Stimulated activated naive CD4-positive, alpha-beta T cell (primary cell): Measurements from ENCODE around the gene ZNF414.
"Not testable (repeated sequence)": the region's sequence is repeated elsewhere in the genome, so short reads cannot be mapped to it uniquely, and the experiment has no call there.

ENCODE experiments used
- DNase-seq, 6 experiments: peaks; one replicate each; lab custom pipeline; 2025; lab: John Stamatoyannopoulos, UW

The ZNF414 gene

DNA sequence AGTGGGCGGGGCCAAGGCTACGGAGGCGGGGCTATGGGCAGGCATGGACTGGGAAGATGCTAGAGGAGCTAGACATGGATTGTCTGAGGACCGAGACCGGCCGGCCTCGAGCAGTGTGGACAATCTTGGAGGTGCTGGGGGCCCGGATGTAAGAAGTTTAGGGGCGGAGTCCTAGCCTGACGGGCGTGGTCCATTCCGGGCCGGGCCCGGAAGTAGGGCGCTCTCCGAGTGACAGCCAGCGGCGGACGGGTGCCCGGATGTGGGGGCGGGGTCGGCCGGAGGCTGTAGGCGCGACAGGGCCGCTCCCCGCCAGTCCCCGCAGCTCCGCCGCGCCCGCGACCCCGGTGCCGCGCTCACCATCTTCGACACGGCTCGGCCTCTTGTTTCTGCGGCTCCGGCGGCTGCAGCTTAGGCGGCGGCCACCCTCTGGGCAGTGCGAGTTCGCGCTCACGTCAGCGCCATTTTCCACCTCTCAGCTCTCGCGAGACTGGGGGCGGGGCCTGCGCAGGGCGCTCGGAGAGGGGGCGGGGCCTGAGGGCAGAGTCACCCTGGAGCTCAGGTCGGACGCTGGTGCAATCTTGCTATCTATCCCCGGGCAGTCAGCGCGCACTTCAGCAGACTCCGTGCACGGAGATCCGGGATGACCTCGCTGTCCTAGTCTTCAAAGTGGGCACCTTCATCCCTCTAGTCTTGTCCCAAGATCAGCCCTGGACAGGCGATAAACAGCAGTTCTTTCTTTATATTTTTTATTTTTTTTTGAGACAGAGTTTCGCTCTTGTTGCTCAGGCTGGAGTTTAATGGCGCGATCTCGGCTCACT, at the start of gene ZNF414:
Gene ZNF414, minus strand, starts transcription at position 481 of the 818 bp plus-strand sequence. Its CDS starts 121 bp downstream, at position 360.
- DNase-seq, result peak; percentile 93 to 100 (median 98)

GRCh38 chr19:8561075-8561764, 47.3 kb upstream of the ZNF414 start:
- DNase-seq, result no peak

- DNase-seq, result no peak
These were observed 44.4 kb upstream of the ZNF414 start for GRCh38 chr19:8558325-8558724.

- DNase-seq, result no peak
These were observed 43.8 kb upstream of the ZNF414 start for GRCh38 chr19:8557642-8558238.

- DNase-seq, result not testable (repeated sequence)
These were observed 39.8 kb upstream of the ZNF414 start for GRCh38 chr19:8553729-8554128.

GRCh38 chr19:8552810-8553209, 38.8 kb upstream of the ZNF414 start:
- no peak for DNase-seq

DNA sequence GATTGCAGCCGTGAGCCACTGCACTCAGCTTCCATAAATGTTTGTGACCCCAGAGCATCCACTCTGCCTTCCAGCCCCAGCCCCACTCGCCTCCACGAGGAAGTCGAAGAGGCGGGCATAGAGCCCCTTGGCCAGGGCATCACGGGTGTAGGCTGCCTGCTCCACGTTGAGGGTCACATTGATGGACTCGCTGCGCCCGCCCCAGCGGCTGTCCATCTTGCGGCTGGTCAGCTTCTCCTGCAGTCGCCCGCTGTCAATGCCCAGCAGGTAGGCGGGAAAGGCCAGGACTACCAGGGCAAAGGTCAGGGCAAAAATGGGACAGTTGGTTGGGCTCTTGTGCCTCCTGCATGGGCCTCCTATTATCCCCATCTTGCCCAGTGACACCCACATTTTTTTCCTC, 36.1 kb upstream of the ZNF414 start:
- no peak for DNase-seq

- no peak for DNase-seq
These were observed 31.8 kb upstream of the ZNF414 start for GRCh38 chr19:8545743-8546142.

DNA sequence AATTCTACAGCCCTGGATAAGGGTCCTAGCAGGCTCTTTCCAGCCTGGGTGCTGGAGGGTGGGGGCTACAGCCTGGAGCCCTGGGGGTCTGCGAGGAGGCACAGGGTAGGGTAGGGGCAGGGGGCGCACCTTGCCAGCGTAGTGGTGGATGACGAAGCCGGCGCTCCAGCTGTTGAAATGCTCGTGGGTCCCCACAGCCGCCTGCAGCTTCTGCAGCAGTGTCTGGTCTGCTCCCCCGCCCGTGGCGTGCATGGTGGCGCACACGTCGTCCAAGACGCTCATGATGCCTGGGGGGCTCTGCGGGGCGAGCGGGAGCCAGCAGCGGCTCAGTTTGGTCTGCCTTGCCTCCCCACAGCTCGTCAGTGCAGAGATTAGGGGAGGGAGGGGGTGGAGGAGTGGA, 30.2 kb upstream of the ZNF414 start:
- no peak for DNase-seq

DNA sequence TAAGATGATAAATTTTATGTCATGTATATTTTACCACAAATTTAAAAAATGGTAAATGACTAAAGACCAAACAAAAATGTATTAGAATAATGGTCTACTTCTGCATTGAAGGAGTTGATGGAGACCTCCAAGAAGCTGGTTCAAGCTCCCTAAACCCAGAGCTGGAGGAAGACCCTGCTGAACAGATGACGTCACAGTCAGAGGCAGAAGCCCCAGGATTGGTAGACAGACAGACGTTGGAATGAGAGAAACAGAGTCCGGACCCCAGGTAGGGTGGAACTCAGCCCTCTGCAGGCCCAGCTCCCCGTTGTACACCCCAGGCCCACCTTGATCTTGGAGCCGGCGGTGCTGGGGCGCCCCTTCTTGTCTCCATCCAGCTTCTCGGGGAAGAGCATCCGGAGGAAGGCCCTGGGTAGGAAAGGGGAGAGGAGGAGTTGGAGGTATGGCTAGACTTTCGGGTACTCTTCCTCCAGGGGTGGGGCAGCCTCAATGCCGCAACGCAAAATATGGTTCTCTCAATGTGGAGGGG, 25.7 kb upstream of the ZNF414 start:
- no peak for DNase-seq

DNA sequence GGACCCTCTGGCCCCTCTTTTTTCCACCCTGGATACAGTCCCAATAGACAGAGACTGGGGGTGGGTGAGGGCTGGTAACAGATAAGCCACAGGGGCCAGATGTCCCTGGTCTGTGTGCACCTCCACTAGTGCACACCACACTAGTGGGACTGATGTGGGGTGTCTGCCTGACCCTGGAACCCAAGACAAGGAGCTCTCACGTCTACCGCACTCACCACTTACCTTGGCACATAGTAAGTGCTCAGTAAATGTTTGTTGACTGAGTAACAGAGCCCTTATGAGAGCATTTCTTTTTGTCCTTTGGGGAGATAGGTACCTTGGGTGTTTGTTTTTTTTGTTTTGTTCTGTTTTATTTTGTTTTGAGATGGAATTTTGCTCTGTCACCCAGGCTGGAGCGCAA, 23.1 kb upstream of the ZNF414 start:
- no peak for DNase-seq

GRCh38 chr19:8536282-8536681, 22.3 kb upstream of the ZNF414 start:
- no peak for DNase-seq

DNA sequence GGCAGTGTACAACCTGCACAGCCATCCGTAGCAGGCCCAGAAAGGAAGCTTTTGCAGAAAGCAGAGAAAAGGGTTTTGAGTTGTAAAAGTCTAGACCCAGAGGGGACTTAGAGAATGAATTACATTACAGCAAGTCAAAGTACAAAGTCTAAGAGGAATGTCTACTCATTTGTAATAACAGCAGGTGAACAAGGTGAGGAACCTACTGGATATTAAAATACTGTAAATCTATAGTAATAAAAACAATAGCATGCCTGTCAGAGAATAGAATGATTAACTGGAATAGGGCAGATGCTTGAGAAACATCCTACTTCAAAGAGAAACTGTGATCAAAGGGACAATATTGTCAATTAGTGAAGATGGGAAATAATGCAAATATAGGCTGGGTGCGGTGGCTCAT, 18.3 kb upstream of the ZNF414 start:
- DNase-seq, result no peak

DNA sequence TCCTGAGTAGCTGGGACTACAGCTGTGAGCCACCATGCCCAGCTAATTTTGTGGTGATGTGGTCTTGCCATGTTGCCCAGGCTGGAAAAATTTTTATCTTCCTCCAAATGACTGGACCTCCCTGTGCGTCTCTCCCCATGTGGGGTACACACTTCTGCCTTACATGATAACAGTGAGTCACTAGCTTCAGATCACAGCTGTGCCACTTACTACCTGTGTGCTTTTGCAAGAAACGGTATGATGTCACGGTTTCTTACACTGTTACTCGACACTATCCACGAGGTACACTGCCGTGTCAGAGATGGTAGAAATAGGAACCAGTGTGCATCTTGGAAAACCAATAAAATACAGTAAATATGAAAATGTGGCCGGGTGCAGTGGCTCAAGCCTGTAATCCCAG, 17.5 kb upstream of the ZNF414 start:
- no peak for DNase-seq

DNA sequence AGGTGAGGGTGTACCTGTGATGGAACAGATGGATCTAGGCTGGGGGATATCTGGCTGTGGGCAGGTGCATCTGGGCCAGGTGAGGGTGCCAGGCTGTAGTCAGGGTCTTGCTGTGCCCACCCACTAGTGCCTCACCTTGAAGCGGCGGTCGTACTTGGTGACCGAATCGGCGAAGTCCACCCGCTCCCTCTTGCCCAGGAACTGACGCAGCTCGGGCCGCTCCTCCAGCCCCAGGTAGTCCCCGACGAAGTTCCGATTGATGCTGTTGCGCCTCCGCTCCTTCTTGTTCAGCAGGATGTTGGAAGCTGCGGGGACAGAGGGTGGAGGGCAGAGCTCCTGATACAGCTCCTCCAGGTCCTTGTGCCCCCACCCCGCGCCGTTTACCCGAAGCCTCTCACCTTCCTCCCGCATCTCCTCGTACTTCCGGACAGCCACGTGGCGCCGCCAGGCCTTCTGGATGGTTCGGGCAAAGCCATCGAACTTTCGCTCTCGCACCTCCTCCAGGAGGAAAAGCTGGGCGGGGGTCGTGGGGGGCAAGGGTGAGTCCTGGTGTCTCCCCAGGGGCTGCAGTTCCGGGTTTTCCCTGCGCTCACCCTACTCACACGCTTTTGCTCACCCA, 16.2 kb upstream of the ZNF414 start:
- DNase-seq, result no peak

DNA sequence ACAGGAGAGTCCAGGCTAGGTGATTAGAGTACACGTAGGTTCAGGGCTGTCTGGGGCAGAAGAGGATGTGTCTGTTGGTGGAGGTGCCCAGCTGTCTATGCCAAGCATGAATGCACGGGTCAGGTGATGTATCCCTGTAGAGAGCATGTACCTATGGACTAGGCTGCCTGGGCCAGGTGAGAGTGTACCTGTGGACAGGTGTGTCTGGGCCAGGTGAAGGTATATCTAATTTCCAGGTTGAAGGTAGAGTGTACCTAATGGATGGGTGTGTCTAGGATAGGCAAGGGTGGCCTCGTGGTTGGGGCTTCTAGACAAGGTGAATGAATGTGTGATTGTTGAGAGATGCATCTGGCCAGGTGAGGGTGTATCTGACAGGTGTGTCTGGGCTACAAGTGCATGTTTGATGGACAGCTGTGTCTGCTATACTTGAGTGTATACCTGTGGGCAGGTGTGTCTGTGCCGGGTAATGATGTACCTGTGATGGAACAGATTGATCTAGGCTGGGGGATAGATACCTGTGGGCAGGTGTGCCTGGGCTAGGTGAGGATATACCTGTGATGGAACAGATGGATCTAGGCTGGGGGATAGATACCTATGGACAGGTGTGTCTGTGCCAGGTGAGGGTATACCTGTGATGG, 15.5 kb upstream of the ZNF414 start:
- DNase-seq, result no peak

GRCh38 chr19:8528500-8528899, 14.5 kb upstream of the ZNF414 start:
- DNase-seq, result no peak

- DNase-seq, result no peak
These were observed 12.6 kb upstream of the ZNF414 start for GRCh38 chr19:8526345-8527091.

GRCh38 chr19:8525401-8525684, 11.4 kb upstream of the ZNF414 start:
- DNase-seq, result no peak

- DNase-seq, result no peak
These were observed 5.4 kb upstream of the ZNF414 start for GRCh38 chr19:8519388-8519787.

DNA sequence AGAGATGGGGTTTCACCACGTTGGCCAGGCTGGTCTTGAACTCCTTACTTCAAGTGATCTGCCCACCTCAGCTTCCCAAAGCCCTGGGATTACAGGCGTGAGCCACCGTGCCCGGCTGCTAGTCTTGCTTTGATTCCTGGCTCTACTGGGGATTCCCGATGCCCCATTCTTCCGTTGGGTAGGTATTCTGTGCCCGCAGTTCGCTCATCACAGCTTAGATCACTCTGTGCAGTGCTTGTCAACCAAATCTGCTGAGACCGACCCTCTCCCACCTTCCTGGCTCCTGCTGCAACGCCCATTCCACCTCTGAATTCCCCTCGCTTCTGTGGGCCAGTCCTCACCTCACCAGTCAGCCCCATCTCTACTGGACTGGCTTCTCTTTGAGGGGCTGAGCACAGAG, 4.6 kb upstream of the ZNF414 start:
- peak in 1 of 6 experiments; percentile 17 for DNase-seq
